Cardiac muscle cell (in vitro differentiated cells and primary cell): ENCODE data around the gene EEPD1. TPM values are rescaled to one million over a fixed set of nuclear protein-coding genes. Genes with fewer than 3 reads are reported as not detected.

Source experiments
- DNase-seq, 2 donors: peaks; one replicate each; pipeline versions ENCODE4 v3.0.0 to v3.0.0-alpha.2; 2010 to 2017; ENCODE audit warnings: low read depth in 1 of 2, low spot score in 1 of 2
- H3K27ac ChIP-seq: fragments of 200-600 bp; sonication (generic); 2 replicates; pipeline ENCODE4 v1.5.1; 2016
- H3K27me3 ChIP-seq: fragments of 200-600 bp; sonication (generic); 2 replicates; pipeline ENCODE4 v1.6.0; 2016; ENCODE audit warnings: control low read depth
- H3K36me3 ChIP-seq: fragments of 200-600 bp; sonication (generic); 2 replicates; pipeline ENCODE4 v1.5.1; 2016; ENCODE audit warnings: control low read depth
- H3K4me1 ChIP-seq: fragments of 200-600 bp; sonication (generic); 2 replicates; pipeline ENCODE4 v1.8.1; 2017; ENCODE audit warnings: low read depth, mild to moderate bottlenecking, mixed run types
- H3K4me3 ChIP-seq: fragments of 200-600 bp; sonication (generic); 2 replicates; pipeline ENCODE4 v1.5.1; 2016; ENCODE audit warnings: mild to moderate bottlenecking
- H3K9me3 ChIP-seq: fragments of 200-600 bp; sonication (generic); 2 replicates; pipeline ENCODE4 v1.5.1; 2017; ENCODE audit warnings: low read depth, mild to moderate bottlenecking, control low read depth
- CTCF ChIP-seq: IDR thresholded peaks from 2 replicates; pipeline ENCODE4 v1.5.1; 2012; ENCODE audit warnings: low read depth, mild to moderate bottlenecking, low read length
- polyA plus RNA-seq: library from polyadenylated mRNA; unstranded; fragments of >200 nt; fragmentation: Nextera tagmentation; extraction: Ambion mirVana; gene quantifications from 2 replicates; pipeline ENCODE4 v1.2.1, GENCODE V29; 2016
- total RNA-seq: library from RNA; depleted of rRNA; stranded (reverse); fragments of >200 nt; gene quantifications from 2 replicates; pipeline ENCODE4 v1.2.3, GENCODE V29; 2016

The EEPD1 gene
- total and polyA plus RNA-seq, 2 experiments from 2014 or later: 4.8 to 11.9 TPM

DNA sequence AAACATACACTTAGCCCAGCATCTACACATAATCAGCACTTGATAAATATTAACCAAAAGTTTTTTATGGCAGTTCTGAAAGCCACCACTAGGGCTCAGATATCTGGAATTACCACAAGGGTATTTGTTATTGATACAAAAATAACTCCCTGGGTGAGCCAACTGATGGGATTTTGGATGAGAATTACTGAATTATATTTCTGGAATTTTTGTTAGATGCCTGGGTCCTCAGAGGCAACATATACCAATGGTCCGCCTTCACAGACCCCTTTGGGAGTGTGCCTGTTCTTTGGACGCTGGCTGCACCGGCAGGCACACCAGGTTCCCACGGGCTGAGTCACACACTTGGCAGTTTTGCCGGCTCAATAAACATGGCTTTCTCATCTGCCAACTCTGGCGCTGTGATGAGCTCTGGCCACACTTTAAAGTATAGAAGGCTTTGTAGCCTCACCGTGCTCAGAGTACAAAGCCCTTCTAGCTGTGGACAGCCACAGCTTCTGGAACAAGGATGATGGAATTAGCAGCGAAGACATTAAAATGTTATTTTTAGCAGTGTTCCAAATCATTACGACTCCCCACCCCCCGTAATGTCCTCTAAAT lies 24.5 kb upstream of the EEPD1 start:
- Histone ChIP-seq H3K4me3 (no peak overlapping the region), H3K27me3 (no peaks in the 10 kb centered on the region), H3K27ac (no peak overlapping the region), H3K36me3 (no peaks in the 10 kb centered on the region), H3K4me1 (peaks cover 5% of the 10 kb centered on the region), H3K9me3 (no peaks in the 10 kb centered on the region)
- peak; percentile 66 for TF ChIP-seq CTCF
- DNase-seq: peak in 1 of 2 donors; percentile 88

DNA sequence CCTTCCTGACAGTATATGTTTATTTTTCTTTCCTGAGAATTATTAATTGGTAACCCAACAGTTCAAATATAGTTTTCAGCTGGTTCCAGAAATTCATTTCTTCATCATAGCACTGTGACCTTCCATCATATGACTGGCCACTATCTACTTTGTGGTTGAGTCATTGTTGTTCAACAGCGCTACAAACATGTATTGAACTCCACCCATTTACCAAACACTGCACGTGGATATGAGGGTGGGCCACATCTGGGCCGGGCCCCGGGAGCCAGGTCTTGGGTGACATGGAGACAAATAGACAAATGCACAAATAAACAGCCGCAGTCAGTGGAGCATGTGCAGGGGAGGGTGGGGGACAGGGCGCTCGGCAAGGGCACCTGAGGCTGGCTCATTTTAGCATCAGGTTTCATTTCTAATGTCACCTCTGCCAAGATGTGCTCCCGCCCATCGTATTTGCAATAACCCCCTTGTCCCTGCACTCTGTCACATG lies 24.0 kb upstream of the EEPD1 start:
- H3K9me3 ChIP-seq: no peaks in the 10 kb centered on the region
- no peak for TF ChIP-seq CTCF
- no peaks in the 10 kb centered on the region for H3K27me3 ChIP-seq
- peaks cover 5% of the 10 kb centered on the region for H3K4me1 ChIP-seq
- no peak overlapping the region for H3K4me3 ChIP-seq
- no peak overlapping the region for H3K27ac ChIP-seq
- H3K36me3 ChIP-seq: no peaks in the 10 kb centered on the region
- peak in 1 of 2 donors; percentile 65 for DNase-seq

DNA sequence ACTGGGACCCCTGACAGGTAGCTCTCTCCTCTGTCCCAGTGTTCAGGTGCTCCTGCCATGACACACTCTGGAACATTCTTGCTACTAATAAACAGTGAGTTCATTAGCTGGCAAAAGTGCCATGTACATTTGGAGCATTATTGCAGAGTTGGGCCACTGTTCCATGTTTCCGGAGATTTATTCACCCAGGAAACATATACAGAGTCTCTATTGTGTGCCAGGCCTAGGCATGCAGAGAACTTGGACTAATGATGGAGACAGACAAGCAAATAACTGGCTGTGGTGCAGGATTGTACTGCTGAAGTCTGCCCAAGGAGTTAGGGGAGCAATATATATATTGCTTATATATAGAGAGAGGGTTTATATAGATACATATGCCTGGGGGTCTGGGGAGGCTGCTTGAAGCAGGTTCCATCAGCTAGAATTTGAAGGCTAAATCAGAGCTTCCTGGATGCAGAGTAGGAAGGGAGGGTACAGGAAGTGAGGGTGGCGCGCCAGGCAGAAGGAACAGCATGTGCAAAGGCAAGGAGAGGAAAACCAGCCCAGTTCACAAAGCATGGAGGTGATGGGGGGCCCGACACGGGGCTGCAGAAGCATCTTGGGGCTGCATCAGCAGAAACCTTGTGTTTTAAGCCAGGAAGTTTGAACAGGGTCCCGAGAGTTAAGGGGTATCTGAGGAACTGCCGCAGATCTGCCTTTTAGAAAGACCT lies 22.7 kb upstream of the EEPD1 start:
- no peak overlapping the region for H3K4me3 ChIP-seq
- no peak for DNase-seq
- no peaks in the 10 kb centered on the region for H3K27me3 ChIP-seq
- H3K4me1 ChIP-seq: peaks cover 5% of the 10 kb centered on the region
- no peak for TF ChIP-seq CTCF
- no peak overlapping the region for H3K27ac ChIP-seq
- no peaks in the 10 kb centered on the region for H3K9me3 ChIP-seq
- no peaks in the 10 kb centered on the region for H3K36me3 ChIP-seq

DNA sequence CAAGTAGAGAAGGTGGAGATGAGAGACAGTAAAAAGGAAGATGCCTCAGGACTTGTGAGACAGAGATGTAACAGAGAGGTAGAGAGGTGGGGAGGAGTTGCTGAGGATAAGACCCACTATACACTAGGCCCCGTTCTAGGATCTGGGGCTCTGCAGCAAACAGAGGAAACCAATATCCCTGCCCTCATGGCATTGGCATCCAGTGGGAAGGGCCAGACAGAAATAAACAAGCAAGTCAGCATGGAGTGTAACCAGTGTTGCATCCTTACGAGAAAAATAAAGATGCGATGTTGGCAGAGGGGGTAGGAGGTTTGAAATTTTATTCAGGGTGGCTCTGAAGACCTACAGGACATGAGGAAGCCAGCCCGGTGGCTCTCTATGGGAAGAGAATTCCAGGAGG lies 22.0 kb upstream of the EEPD1 start:
- H3K9me3 ChIP-seq: no peaks in the 10 kb centered on the region
- H3K4me1 ChIP-seq: peaks cover 5% of the 10 kb centered on the region
- no peak overlapping the region for H3K4me3 ChIP-seq
- H3K27me3 ChIP-seq: no peaks in the 10 kb centered on the region
- DNase-seq: no peak
- TF ChIP-seq CTCF: no peak
- no peak overlapping the region for H3K27ac ChIP-seq
- no peaks in the 10 kb centered on the region for H3K36me3 ChIP-seq

DNA sequence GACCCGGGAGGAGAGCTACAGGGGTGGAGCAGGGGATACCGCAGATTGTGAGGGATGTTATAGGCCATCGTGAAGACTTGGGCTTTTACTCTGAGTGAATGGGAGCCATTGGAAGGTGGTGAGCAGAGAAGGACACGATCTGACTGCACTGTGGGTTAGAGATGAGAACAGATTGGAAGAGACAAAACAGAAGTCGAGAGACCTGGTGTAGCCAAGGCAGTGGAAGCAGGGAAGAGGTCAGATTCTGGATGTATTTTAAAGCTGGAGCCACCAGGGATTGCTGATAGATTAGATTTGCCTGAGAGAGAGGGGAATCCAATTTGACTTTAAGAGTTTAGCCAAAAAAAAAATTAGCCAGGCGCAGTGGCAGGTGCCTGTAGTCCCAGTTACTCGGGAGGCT lies 21.6 kb upstream of the EEPD1 start:
- H3K4me3 ChIP-seq: no peak overlapping the region
- H3K4me1 ChIP-seq: peaks cover 5% of the 10 kb centered on the region
- no peaks in the 10 kb centered on the region for H3K36me3 ChIP-seq
- no peak for TF ChIP-seq CTCF
- DNase-seq: no peak
- H3K27me3 ChIP-seq: no peaks in the 10 kb centered on the region
- H3K9me3 ChIP-seq: no peaks in the 10 kb centered on the region
- H3K27ac ChIP-seq: no peak overlapping the region
